HG03442 (cell line): ENCODE data around the gene SIPA1L3.

Experiments used
- ATAC-seq: cut with Tn5 transposase; IDR thresholded peaks from one replicate; pipeline ENCODE4 v1.9.1; 2021; ENCODE audit warnings: mild to moderate bottlenecking, moderate library complexity; ENCODE audit not compliant: unreplicated experiment

Gene SIPA1L3

GRCh38 chr19:38180071-38180470 lies 273.1 kb downstream of the SIPA1L3 start:
- ATAC-seq: no peak

GRCh38 chr19:38182536-38183210 lies 275.7 kb downstream of the SIPA1L3 start:
- ATAC-seq: no peak

- no peak for ATAC-seq
Measured at GRCh38 chr19:38183251-38183897, 276.4 kb downstream of the SIPA1L3 start.

- ATAC-seq: no peak
Measured at GRCh38 chr19:38184815-38185214, 277.8 kb downstream of the SIPA1L3 start.

- ATAC-seq: no peak
Measured at GRCh38 chr19:38185562-38185961, 278.6 kb downstream of the SIPA1L3 start.

- no peak for ATAC-seq
Measured at GRCh38 chr19:38190061-38190460, 283.1 kb downstream of the SIPA1L3 start.

- ATAC-seq: no peak
Measured at GRCh38 chr19:38190793-38191192, 283.8 kb downstream of the SIPA1L3 start.

GRCh38 chr19:38191747-38192146 lies 284.7 kb downstream of the SIPA1L3 start:
- no peak for ATAC-seq

GRCh38 chr19:38193445-38193844 lies 286.4 kb downstream of the SIPA1L3 start:
- no peak for ATAC-seq

GRCh38 chr19:38194061-38194701 lies 287.2 kb downstream of the SIPA1L3 start:
- no peak for ATAC-seq

- no peak for ATAC-seq
Measured at GRCh38 chr19:38195237-38195636, 288.2 kb downstream of the SIPA1L3 start.

- ATAC-seq: no peak
Measured at GRCh38 chr19:38196245-38196837, 289.3 kb downstream of the SIPA1L3 start.

GRCh38 chr19:38196948-38197656 lies 290.1 kb downstream of the SIPA1L3 start:
- no peak for ATAC-seq

GRCh38 chr19:38197937-38198704 lies 291.1 kb downstream of the SIPA1L3 start:
- no peak for ATAC-seq

- ATAC-seq: no peak
Measured at GRCh38 chr19:38199340-38199739, 292.3 kb downstream of the SIPA1L3 start.

GRCh38 chr19:38201731-38202130 lies 294.7 kb downstream of the SIPA1L3 start:
- ATAC-seq: no peak

- ATAC-seq: no peak
Measured at GRCh38 chr19:38202504-38202903, 295.5 kb downstream of the SIPA1L3 start.

GRCh38 chr19:38203197-38203596 lies 296.2 kb downstream of the SIPA1L3 start:
- no peak for ATAC-seq

- ATAC-seq: no peak
Measured at GRCh38 chr19:38204096-38204495, 297.1 kb downstream of the SIPA1L3 start.

- ATAC-seq: no peak
Measured at GRCh38 chr19:38204728-38205127, 297.7 kb downstream of the SIPA1L3 start.
